KOPT-K1 (cell line): Measurements from ENCODE around the gene CMTM6.

Experiments used
- H3K27ac ChIP-seq: fragments of 200-600 bp; sonication (generic); 2 replicates; pipeline ENCODE4 v1.5.1; 2016; ENCODE audit warnings: antibody characterized with exemption, mild to moderate bottlenecking, low read depth, low read length; ENCODE audit not compliant: poor library complexity, severe bottlenecking
- H3K36me3 ChIP-seq: fragments of 200-600 bp; sonication (generic); 2 replicates; pipeline ENCODE4 v1.5.1; 2017; ENCODE audit warnings: antibody characterized with exemption, mild to moderate bottlenecking, low read length, moderate library complexity; ENCODE audit not compliant: insufficient read depth
- H3K9me3 ChIP-seq: fragments of 200-600 bp; sonication (generic); 2 replicates; pipeline ENCODE4 v1.5.1; 2017; ENCODE audit warnings: antibody characterized with exemption, low read length, mild to moderate bottlenecking; ENCODE audit not compliant: insufficient read depth, poor library complexity, severe bottlenecking

Gene CMTM6

DNA sequence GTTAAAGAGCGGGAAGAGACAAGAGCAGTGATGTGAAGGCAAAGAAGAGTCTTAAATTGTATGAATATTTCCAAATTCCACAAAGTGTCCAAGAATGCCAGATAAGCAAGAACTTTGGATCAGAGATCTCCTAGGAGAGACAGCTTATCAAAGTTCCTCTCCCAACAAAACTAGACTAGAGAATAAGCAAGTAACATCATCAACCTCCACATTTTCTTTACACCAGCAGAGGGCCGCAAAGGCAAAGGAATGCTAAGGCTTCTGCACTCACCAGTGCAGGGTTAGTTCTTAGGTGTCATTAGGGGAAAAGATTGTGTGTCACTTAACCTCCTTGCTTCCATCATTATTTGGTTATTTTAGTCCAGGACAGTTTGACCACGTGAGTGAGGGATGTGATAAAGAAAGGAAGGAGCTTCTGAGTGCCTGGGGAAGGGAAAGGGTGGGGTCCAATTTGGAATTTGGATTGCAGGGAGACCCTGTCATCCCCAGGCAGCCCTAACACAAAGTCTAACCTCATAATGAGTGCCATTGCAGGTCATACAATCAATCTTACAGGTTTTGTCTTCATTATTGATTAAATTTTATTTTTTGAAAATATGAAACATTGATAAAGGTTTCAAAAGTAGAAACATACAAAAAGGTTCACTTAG, 7.5 kb upstream of the CMTM6 start:
- no peak overlapping the region for H3K27ac ChIP-seq
- no peaks in the 10 kb centered on the region for H3K9me3 ChIP-seq
- H3K36me3 ChIP-seq: no peaks in the 10 kb centered on the region

DNA sequence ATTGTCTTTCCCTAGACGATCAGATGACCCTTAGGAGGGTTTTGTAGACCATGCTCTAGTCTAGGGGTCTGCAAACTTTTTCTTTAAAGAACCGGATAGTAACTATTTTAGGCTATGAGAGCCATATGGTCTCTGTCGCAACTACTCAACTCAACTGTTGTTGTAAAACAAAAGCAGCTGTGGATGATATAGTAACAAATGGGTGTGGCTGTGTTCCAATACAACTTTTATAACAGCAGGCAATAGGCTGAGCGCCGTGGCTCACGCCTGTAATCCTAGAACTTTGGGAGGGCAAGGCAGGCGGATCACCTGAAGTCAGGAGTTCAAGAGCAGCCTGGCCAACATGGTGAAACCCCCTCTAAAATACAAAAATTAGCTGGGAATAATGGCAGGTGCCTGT, 6.1 kb upstream of the CMTM6 start:
- no peak overlapping the region for H3K27ac ChIP-seq
- no peaks in the 10 kb centered on the region for H3K9me3 ChIP-seq

DNA sequence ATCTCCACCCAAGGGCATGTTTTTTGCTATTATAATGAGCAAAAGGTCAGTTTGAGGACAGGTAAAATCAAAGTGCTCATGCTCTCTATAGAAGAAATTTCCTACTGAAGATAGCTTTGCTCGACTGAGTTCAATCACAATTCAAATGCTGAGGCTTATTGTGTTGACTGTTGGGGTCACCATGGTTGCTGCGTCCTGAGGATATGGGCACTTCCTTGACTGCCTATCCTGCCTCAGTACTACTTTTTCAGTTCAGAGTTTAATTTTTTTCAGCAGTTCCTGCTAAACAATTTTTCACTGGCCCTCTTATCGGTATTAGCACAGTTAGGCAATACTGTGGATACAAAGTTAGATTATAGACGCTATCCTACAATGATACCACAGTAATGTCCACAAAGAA, 3.8 kb upstream of the CMTM6 start:
- no peak overlapping the region for H3K27ac ChIP-seq
- H3K9me3 ChIP-seq: no peaks in the 10 kb centered on the region
- H3K36me3 ChIP-seq: no peaks in the 10 kb centered on the region

More for the DNA sequence above, 6.1 kb upstream of the CMTM6 start:
- H3K36me3 ChIP-seq: no peaks in the 10 kb centered on the region

DNA sequence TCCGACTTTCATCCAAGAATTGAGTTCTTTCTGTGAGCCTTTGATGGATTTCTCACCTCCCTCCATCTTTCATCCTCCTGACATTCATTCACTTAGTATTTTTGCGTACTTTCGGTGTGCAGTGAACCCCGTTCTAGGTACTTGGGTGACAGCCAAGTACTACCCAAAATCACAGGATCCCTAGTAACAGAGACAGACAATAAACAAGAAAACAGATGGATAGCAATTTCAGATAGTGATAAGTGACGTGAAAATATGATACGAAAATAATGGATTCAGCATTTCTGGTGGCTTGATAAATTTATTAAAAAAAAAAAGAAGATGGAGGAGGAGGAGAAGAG, 264 bp upstream of the CMTM6 start:
- Histone ChIP-seq H3K9me3 (no peaks in the 10 kb centered on the region), H3K36me3 (peaks cover 12% of the 10 kb centered on the region; the same call in 1 of the 2 replicates), H3K27ac (peak overlapping the region; percentile 75)

DNA sequence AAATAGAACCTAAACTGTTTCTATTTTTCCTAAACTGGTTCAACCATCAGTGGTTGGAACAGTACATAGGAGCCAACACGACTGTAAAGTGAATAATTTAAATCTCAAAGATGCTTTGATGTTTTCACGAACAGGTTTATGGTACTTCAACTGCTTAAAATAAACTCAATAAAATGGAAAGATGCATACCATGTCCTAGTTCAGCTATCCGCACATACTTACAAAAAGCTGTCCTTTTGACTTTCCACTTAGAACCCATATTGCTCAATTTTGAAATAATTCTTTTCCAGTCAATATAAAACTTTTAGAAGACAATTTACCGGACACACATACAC, 902 bp downstream of the CMTM6 start:
- H3K36me3 ChIP-seq: peaks cover 12% of the 10 kb centered on the region; the same call in 1 of the 2 replicates
- H3K9me3 ChIP-seq: no peaks in the 10 kb centered on the region
- H3K27ac ChIP-seq: peak overlapping the region; percentile 75

DNA sequence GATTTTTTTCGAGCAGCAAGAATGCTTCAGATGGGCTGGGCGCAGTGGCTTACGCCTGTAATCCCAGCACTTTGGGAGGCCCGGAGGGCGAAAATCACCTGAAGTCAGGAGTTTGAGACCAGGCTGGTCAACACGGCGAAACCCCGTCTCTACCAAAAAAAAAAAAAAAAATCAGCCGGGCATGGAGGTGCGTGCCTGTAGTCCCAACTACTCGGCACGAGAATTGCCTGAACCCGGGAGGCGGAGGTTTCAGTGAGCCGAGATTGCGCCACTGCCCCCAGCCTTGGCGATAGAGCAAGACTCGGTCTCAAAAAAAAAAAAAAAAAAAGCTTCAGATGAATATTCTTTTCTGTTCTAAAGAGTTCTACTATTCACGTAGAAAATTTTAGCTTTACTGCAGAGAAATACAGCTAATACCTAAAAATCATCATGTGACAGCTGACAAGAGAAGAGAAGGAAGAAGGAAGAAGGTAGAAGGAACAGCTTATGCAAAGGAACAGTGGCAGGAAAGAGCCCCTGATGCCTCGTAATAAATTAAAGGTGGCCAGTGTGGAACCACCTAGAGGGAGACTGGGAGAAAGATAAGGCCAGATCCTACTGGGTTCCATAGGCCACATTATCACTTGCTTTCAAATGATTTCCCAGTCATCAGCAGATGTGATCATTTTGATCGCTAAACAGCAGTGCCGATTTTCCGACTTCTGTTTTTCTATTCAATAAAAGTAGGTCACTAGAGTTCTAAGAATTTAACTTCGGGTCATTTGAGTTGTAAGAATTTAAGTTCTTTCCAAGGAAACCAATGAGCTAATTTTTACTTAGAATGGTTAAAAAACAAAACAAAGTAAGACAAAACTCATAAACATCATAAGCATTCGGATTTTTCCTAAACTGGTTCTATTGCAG, 1.5 kb downstream of the CMTM6 start:
- H3K36me3 ChIP-seq: peaks cover 12% of the 10 kb centered on the region; the same call in 1 of the 2 replicates
- no peak overlapping the region for H3K27ac ChIP-seq
- no peaks in the 10 kb centered on the region for H3K9me3 ChIP-seq

DNA sequence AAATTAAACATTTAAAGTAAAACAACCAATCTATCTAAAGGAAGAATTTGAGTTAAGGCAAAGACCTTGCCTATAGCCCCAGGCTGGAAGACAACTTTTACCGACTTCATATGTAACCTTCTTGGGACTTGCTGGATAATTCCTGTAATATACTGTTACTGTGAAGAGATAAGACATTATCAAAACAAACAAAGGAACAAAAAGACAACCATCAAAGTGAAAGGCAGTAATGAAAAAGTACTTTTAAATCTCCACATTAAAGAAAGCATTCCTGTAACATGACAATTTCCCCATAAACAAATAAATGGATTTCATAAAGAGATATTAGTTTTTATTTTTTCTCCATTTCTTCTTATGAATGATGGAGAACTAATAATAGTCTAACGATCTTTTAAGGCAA, 2.4 kb downstream of the CMTM6 start:
- H3K9me3 ChIP-seq: no peaks in the 10 kb centered on the region
- H3K36me3 ChIP-seq: peaks cover 20% of the 10 kb centered on the region; the same call in 1 of the 2 replicates
- H3K27ac ChIP-seq: no peak overlapping the region

DNA sequence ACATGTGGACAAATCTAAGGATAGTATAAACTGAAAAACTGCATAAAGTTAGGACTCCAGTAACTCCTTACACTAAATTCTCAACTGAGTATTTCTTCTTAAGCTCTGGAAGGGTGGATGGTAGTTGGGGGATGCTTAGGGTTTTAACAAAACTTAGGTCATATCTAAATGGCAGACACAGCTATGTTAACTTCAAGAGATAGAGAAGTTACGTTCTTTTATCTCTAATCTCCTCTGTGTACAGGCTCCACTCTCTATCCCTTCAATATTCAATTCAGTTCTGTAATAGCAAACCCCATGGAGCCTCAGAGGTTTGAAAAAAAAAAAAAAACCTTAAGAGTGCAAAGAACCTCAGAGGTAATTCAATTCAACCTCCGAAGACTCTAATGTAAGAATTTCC, 3.1 kb downstream of the CMTM6 start:
- no peaks in the 10 kb centered on the region for H3K9me3 ChIP-seq
- peaks cover 21% of the 10 kb centered on the region; the same call in 1 of the 2 replicates for H3K36me3 ChIP-seq
- H3K27ac ChIP-seq: no peak overlapping the region

DNA sequence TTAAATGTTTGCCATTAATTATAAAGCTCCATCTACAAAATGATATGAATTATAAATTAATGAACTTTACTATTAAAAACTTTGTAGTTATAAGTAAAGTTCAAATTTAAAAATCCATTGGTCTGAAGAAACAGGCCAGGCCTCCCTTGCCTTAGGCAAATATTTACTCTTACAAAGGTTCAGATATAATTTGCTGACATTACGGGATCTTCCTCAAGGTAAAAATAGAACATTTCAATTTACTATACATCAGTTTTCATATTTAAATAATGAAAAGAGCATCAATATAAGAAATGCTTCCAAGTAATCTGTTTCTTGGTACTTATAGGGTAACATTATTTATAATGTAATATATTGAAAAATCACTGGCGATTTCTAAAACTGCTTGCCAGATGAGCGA, 3.7 kb downstream of the CMTM6 start:
- no peak overlapping the region for H3K27ac ChIP-seq
- H3K9me3 ChIP-seq: no peaks in the 10 kb centered on the region
- peaks cover 21% of the 10 kb centered on the region; the same call in 1 of the 2 replicates for H3K36me3 ChIP-seq

DNA sequence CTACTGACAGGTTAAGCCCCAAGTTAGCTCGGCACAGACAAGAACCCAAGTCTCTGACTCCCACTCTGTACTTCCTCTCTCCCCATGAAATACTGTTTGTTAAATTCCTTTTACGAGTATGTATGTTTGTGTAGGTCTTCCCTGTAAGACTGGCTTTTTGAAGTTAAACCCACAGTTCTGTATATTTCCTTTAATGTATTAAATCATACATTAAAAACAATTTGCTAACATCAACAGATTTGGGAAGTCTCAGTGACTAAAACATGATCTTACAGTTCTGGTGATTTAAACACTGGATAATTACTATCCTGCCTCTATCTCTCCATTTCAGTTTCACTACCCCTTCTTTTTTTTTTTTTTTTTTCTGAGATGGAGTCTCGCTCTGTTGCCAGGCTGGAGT, 4.4 kb downstream of the CMTM6 start:
- no peak overlapping the region for H3K27ac ChIP-seq
- no peaks in the 10 kb centered on the region for H3K9me3 ChIP-seq
- H3K36me3 ChIP-seq: peaks cover 25% of the 10 kb centered on the region; the same call in 1 of the 2 replicates

DNA sequence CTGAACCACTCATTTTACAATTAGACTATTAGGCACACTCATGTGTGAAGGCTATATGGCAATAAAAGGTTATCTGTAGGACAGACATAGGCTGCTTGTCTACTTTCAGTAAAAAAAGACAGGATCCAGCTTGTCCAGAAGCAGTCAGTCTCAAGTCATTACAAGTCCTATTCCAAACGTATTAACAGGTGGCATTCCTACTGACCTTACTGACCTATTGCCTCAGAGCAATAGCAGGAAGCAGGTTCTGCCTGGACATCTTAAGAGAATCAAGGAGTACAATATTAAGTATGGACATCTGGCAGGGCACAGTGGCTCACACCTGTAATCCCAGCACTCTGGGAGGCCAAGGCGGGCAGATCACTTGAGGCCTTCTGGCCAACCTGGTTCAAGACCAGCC, 7.0 kb downstream of the CMTM6 start:
- no peak overlapping the region for H3K27ac ChIP-seq
- no peaks in the 10 kb centered on the region for H3K9me3 ChIP-seq
- peaks cover 42% of the 10 kb centered on the region for H3K36me3 ChIP-seq

DNA sequence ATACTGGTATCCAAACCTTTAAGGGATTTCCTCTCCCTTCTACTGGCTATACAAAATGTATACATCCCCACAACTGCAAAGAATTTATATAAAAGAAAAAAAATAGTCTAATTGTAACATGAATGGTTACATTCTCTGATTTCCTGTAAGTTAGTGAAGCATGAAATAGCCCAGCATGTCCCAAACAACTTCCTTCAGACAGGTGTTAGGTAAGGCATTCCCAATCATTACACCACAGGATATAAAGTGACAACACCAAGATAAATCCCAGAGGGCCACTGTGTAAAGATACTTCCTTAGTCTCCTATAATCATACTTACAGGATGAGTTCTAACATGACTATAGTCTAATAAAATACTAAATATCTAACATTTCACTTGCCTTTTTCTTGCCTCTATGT, 7.6 kb downstream of the CMTM6 start:
- H3K36me3 ChIP-seq: peaks cover 41% of the 10 kb centered on the region
- H3K9me3 ChIP-seq: no peaks in the 10 kb centered on the region
- no peak overlapping the region for H3K27ac ChIP-seq

DNA sequence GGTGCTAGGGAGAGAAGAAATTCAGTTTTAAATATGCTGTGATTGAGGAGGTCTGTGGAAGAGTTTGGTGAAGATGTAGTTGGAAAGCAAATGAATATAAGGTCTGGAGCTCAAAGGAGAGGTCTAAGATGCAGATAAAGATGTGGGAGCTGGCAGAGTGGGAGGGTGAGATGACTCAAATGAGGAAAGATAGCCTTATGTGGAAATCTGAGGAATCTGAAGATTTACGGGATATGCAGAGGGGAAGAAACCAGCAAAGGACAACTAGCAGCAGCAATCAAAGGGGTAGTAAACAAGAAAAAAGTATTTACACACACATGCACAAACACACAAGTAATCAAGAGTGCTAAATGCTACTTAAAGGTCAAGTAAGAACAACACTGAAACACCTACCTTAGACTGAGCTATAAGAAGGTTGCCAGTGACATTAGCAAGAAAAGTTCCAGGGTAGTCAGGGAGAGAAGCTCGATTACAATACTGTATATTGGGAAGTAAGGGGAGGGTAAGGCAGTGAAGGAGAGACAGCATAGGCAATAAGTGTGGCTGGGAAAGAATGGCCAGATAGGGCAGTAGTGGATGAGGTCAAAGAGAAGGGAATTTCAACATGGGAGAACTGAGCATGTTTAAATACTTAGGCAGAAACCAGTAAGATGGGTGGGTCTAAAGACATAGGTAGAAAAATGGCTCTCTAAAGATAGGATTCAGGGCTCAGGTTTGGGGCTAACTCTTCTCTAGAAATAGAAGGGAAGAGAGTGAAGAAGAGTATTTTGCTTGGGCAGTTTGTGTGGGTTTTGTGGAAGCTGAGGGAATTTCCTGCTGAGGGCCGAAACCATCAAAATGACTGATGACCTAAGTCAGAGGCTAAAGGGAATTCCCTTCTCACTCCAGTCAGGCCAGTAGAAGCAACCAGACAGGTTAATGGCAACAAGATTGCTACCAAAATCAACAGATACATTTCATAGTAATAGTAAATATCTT, 8.9 kb downstream of the CMTM6 start:
- Histone ChIP-seq H3K27ac (no peak overlapping the region), H3K9me3 (no peaks in the 10 kb centered on the region), H3K36me3 (peaks cover 34% of the 10 kb centered on the region)

DNA sequence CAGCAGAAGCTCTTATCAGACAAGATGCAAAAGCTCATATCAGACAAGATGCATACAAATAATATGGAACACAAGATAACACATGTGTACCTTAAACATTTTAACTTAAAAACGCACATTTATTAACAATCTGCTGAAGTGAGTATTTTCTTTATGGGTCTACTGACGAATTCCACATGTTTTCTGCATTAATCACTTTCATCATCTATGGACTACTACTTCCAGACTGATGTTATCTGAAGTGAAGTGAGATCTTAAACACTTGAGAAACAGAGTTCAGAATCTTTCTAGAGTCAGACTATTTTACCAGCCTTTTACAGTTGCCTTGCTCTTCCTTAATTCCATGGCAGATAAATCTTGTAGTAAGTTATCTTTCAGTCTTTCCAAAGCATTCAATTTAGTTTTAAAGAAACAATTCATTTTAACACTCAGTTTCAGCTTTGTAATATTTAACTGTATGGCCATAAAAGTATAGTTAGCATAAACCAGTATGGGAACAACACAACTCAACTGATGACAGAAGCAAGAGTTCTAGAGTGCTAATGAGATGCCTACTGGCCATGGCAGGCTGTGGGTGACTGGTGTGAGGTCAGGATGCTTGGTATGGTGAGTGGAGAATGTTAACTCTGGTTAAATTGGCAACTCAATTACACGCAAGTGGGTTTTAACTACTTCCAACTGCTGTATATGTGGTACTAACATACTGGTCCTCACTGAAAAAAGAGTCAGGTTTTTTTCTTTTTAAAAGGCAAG, 9.8 kb downstream of the CMTM6 start:
- Histone ChIP-seq H3K27ac (no peak overlapping the region), H3K36me3 (peaks cover 43% of the 10 kb centered on the region), H3K9me3 (no peaks in the 10 kb centered on the region)
